22Rv1 (cell line): ENCODE measurements around the gene ALDH1A3.

Source experiments
- H3K27ac ChIP-seq: fragments of 450-650 bp; 2 replicates; pipeline ENCODE4 v1.5.1; 2017
- ZFX ChIP-seq: fragments of 450-650 bp; IDR thresholded peaks from 2 replicates; pipeline ENCODE4 v1.6.1; 2017; ENCODE audit warnings: antibody characterized with exemption, borderline replicate concordance
- TF ChIP-seq, protein P1 (sequence below): fragments of 450-650 bp; IDR thresholded peaks from 2 replicates; pipeline ENCODE4 v1.5.1; 2017; ENCODE audit warnings: mild to moderate bottlenecking

ALDH1A3 gene

GRCh38 chr15:100885116-100885515, 5.5 kb downstream of the ALDH1A3 start:
- no peak overlapping the region for H3K27ac ChIP-seq
- TF ChIP-seq, protein P1, sequence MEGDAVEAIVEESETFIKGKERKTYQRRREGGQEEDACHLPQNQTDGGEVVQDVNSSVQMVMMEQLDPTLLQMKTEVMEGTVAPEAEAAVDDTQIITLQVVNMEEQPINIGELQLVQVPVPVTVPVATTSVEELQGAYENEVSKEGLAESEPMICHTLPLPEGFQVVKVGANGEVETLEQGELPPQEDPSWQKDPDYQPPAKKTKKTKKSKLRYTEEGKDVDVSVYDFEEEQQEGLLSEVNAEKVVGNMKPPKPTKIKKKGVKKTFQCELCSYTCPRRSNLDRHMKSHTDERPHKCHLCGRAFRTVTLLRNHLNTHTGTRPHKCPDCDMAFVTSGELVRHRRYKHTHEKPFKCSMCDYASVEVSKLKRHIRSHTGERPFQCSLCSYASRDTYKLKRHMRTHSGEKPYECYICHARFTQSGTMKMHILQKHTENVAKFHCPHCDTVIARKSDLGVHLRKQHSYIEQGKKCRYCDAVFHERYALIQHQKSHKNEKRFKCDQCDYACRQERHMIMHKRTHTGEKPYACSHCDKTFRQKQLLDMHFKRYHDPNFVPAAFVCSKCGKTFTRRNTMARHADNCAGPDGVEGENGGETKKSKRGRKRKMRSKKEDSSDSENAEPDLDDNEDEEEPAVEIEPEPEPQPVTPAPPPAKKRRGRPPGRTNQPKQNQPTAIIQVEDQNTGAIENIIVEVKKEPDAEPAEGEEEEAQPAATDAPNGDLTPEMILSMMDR: no peak
- no peak for TF ChIP-seq ZFX

DNA sequence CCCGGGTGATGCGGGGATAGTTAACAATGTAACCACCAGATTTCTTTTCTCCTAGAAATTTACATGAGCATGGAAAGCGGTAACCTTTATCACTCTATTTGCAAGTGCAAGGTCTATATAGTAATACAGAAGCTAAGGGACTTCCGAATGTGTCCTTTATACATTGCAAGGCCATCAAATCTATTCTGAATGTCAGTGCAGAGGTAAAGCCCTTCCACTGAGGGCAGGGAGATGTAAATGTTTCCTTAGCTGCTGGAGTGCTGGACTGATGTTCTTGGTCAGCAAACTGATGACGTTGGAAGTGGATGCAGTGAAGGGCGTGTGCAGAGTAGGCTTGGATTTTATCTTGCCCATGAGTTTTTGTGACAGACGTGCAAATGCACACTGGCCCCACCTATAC, 6.2 kb downstream of the ALDH1A3 start:
- H3K27ac ChIP-seq: no peak overlapping the region
- TF ChIP-seq, protein P1: no peak
- TF ChIP-seq ZFX: no peak

GRCh38 chr15:100887211-100887913, 7.7 kb downstream of the ALDH1A3 start:
- TF ChIP-seq ZFX: no peak
- TF ChIP-seq, protein P1: no peak
- H3K27ac ChIP-seq: no peak overlapping the region

DNA sequence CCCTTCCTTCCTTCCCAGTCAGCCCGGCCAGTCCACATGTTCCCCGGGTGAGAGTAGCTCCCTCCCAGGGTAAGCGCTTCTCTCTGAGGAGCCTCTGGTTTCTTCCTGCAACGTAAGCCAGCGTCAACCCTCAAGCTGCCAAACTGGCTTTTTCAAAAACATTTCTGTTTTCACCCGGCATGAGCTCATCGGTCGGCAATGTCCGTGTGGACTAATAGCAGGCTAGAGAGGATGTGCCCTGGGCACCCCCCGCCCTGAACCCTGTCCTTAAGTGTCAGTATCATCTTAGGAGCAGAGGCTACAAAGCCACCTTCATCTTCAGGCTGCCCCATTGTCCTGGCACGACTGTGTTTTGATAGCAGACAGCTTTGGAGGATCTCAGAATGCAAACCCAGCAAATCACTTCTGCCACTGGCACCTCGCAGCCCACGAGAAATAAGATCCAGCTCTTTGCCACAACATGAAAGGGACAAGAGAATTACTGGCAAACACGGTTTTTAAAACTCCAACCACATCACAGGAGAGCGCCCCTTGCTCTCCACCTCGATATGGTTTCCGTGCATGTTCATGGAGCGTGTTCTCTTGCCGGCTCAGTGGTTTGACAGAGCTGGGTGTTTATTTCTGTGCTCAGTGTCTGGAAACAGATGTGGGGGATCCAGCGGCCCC, 9.9 kb downstream of the ALDH1A3 start:
- H3K27ac ChIP-seq: no peak overlapping the region
- TF ChIP-seq, protein P1: no peak
- TF ChIP-seq ZFX: no peak

GRCh38 chr15:100890051-100890720, 10.6 kb downstream of the ALDH1A3 start:
- no peak overlapping the region for H3K27ac ChIP-seq
- TF ChIP-seq, protein P1: no peak
- no peak for TF ChIP-seq ZFX

DNA sequence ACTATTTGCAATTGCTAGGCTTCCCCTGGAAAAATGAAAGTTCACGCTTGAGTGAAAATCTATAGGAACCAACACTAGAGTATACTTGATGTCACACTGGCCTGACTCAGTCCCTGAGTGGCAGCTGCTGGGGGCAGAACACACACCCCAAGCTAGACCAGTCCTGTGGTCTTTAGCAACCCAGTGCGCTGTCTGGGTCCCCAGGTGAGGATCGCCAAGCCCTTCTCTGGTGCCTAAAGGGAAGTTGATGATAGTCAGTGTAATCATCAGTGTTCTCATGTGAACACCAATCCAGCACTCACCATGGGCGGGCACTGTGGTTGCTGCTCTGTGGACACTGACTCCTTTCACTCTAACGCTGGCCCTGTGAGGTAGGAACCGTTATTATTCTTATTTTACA, 11.2 kb downstream of the ALDH1A3 start:
- H3K27ac ChIP-seq: no peak overlapping the region
- TF ChIP-seq, protein P1: no peak
- TF ChIP-seq ZFX: no peak
